HG03558 (cell line): ENCODE data around the gene UBAC2.
A peak's percentile ranks its signal among the peaks of the same experiment; 100 is the strongest.

Experiments
- ATAC-seq: cut with Tn5 transposase; IDR thresholded peaks from one replicate; pipeline ENCODE4 v1.9.1; 2021; ENCODE audit warnings: moderate number of reproducible peaks; ENCODE audit not compliant: unreplicated experiment; ENCODE audit errors: extremely low read depth

Gene UBAC2

GRCh38 chr13:99288089-99288488 lies 87.4 kb downstream of the UBAC2 start:
- ATAC-seq = peak; percentile 73

DNA sequence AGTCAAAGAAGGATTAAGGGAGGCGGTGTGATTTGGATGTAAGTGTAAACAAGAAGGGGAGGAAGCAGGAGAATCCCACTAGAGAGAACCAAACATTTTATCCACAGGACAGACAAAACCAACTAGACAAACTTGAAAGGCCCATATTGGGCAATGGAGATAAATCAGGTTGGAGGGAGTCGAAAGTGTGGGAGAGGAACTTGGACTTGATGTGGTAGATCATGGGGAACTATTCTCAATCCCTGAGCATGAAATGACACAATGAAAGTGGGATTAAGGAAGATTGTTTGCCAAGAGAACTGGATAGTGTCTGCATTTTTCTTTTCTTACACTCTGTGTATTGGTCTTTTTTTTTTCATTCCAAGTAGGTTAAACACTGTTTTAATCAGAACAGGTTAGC lies 88.6 kb downstream of the UBAC2 start:
- ATAC-seq = no peak

DNA sequence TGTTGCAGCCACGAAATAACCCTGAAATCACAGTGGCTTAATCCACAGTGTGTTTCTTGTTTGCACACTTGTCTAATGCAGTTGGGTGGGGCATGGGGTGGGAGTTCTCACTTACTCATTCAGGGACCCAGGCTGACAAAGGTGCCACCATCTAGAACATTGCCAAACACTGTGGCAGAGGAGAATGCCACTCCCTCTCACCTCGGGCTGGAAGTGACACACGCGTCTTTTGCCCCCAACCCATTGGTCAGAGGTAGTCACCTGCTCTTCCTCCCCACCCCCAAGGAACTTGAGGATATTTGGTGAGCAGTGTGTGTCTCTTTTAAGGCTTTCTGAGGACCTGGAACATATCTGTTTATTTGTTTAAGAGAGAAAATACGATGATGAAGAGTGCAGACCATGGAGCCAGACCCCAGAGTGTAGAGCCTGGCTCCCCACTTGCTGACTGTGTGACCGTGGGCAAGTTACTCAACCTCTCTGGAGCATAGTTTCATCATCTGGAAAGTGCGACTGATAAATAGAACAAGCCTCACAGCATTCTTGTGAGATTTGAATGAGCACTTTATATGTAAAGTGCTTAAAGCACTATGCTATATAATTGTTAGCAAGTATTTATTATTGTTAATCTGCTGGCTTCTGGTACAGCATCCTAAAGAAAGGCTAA lies 89.2 kb downstream of the UBAC2 start:
- ATAC-seq = no peak

DNA sequence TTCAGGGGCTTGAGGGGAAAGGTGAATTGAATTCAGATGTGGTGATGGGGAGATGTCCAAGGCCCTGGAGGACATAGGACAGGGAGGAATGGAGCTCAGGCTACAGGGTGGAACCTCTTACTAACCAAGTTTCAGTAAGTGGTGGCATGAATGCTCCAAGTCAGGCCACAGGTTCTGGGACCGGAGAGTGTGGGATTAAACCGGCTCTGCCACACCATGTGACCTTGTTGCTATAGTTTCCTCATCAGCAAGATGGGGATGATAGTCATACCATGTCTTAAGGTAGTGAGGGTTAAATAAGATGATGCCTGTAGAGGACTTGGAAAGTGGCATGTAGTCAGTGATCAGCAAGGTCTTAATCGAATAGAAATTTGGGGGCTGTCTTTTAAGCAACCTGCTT lies 90.2 kb downstream of the UBAC2 start:
- ATAC-seq = no peak

- no peak for ATAC-seq
These were observed 92.5 kb downstream of the UBAC2 start for GRCh38 chr13:99293178-99293577.

DNA sequence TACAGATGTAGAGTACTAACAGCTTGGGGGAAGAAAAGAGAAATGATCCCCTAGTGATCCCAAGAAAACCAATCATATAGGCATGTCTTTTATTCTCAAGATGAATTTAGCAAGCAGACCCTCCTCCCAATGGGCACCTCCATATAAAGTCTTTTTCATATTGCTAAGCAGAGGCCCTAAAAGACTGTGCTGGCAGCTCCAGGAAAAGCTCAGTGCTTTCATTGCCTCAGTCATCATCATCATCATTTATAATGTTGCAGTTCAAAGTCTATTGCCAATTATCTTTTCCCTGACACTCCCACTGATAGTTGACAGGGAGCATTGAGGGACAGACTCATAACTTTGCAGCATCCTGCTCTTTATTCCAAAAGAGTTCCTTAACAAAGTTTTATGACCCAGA lies 93.5 kb downstream of the UBAC2 start:
- ATAC-seq = no peak

DNA sequence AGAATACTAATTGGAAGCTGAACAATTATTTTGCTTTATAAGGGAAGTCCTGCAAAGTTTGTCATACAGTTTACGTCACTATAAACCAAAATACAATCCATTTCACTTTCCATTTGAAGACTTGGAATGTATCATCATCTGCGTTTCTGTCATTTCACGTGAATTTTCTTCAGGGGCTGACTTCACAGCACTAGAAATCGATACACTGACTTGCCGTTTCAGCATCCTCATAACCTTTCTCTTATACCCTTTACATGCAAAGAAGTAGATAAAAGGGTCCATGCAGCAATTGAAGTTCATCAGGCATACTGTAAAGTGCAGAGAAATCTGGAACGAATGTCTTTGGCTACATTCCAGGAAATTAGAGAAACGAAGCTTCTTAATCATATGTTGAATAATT lies 94.3 kb downstream of the UBAC2 start:
- ATAC-seq = no peak

- ATAC-seq = no peak
These were observed 95.0 kb downstream of the UBAC2 start for GRCh38 chr13:99295488-99296252.

- ATAC-seq = no peak
These were observed 95.7 kb downstream of the UBAC2 start for GRCh38 chr13:99296398-99296797.

DNA sequence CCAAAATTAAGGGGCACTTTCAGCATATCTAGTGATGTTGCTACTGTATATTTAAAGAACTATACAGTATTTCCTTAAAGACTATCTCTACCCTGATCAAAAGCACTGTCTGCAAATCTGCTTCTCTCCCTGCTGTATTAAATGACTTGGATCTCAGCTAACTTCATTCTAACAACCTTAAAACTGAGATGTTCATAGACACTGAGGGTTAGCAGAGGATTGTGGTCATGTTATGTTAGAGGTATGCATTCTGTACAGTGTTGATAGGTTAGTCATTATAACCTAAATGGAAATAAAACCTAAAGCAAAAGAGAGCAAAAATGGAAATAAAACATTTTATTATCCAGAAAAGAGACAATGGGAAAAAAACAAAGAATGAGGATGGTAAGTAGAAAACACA lies 96.7 kb downstream of the UBAC2 start:
- ATAC-seq = no peak

DNA sequence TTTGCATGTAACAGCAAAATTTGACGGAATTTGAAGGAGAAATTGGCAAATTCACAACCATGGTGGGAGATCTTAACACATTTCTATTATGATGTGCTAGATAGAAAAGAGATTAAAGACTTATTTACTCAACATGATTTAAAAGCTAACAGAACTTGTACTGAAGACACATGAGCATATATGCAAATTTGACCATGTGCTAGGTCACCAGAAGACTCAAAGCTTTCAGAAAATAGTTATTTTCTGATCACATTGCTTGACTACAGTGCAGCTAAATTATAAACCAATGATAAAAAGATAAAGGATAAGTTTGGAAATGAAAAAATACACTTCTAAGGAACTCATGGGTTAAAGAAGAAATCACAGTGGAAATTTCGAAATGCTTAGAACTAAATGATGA lies 97.4 kb downstream of the UBAC2 start:
- no peak for ATAC-seq

DNA sequence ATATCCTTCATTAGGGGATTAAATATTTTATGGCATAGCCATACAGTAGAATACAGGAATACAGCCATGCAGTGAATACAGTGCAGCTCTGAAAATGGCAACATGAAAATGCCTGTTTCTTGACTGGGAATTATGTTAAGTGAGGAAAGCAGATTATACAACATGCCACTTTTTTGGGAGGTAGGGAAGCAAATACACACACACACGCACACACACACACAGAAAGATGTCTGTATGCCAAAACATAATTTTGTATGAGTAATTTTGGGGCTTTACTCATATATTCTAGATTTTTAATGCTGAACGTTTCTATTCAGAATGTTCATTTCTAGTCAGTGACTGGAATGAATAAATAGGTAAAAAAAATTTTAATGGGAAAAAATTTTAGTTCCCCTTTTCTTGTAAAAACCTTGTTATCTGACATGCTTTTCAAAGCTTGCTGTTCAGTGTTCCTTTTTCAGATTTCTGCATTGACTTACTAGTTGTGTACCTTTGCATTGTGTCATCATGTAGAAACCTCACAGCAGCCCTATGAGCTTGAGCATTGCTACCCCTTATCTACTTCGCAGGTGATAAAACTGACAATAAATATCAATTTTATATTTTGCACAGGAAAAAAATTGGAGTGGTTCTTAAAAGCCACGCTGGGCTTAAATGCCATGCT lies 98.7 kb downstream of the UBAC2 start:
- ATAC-seq = no peak

- no peak for ATAC-seq
These were observed 99.3 kb downstream of the UBAC2 start for GRCh38 chr13:99299920-99300341.

DNA sequence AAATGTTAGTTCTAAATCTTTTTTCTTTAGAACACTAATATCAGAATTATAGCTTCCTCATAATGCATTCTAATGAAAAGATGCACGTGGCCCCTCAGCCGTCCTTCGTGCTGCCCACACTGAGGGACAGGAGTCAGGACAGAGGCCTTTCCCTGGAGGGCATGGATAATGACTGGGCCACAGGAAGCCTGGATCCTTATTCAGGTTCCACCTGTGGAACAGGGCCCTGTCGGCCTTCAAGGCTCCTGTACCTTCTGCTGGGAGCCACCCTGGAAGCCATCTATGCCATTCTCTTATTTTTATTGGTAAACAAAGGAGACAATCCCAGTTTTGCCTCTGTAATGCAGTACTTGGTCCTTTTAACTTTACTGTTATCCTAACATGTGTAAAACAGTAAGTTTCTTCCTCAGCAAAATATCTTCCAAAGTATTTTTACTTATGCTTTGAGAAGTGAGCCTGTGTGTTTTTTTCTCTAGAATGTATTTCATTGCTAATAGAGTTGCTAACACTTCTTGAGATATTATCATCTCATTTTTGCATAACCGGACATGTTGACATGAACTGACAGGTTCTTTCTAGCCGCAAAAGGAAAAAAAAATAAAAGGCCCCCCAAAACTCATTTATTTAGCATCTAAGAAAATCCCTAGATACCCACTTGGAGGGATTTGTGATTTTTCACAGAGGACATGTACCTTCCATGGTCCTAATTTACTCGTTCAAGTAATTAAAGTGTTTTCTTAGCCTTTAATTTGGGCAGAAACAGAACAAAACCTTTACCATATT lies 100.6 kb downstream of the UBAC2 start:
- ATAC-seq = no peak

- ATAC-seq = no peak
These were observed 101.4 kb downstream of the UBAC2 start for GRCh38 chr13:99301913-99302636.

- ATAC-seq = no peak
These were observed 102.2 kb downstream of the UBAC2 start for GRCh38 chr13:99302637-99303505.

DNA sequence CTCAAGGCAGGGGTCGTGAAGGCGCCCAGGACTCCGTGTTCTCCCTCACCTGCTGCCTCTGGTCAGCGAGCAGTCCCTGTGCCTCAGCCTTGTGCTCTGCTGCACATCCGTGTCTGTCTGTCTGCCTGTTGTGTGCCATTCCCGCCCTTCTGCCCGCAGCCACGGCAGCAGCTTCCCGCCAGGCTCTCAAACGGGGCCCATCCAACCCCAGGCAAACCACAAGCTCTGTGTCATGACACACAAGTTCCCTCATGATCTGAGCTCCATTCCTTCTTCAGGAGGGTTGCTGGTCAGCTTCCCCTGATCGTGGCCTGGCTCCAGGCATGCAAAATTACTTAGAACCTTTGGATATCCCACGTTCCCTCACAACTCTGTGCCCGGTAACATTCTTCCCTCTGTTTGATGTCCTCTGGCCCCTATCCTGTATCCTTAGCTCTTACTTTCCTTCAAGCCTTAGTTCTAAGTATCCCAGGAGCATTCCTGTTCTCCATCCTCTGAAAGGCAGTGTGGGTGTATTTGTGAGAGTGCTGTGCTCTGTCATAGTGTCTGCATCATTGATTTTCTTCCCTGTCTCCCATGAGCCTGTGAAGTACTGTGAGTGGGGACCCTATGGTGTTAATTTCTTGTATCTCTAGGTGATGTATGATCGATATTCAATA lies 103.3 kb downstream of the UBAC2 start:
- ATAC-seq = no peak

DNA sequence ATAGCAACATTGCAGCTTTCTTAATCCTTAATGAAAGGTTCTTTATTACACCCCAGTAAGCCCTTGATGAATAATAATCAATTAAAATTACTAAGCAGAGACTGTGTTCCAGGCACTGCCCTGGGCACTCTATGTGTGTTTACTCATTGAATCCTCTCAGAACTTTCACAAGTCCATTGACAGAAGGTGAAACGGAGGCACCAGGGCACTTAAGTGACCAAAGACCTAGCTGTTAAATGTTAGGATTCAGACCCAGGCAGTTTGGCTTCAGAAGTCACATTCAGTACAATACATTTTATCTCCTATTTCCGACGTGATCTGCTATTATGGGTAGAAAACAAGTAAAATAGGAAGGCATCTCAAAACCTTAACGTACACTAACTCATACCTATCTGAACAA lies 103.9 kb downstream of the UBAC2 start:
- ATAC-seq = no peak

DNA sequence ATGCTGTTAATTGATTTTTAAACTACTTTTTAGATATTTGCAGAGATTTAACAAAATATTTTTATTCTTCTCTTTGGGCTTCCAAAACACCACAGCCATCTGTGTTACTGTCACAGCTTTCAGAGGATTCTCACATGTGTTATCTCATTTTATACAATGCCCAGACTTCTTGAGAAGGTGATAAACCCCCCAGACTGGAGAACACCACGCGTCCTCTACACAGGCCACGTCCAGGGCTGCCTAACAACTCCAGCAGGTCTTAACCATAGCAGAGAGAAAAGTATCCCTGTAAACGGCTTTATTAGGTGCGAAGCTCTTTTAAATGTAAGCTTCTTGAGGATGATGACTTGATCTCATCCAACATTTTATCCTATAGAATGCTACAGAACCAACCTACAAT lies 104.5 kb downstream of the UBAC2 start:
- ATAC-seq = no peak
